Putamen (tissue), 1 donor: ENCODE results near the gene PUS10.
"Not testable (repeated sequence)": the region's sequence is repeated elsewhere in the genome, so short reads cannot be mapped to it uniquely, and the experiment has no call there.

Source experiments
- DNase-seq: peaks from one replicate; pipeline ENCODE4 v3.0.0-alpha.2; 2016; ENCODE audit warnings: low spot score

The PUS10 gene

GRCh38 chr2:60932954-60933353 is 85.1 kb downstream of the PUS10 start:
- no peak for DNase-seq

GRCh38 chr2:60932061-60932460 is 86.0 kb downstream of the PUS10 start:
- not testable (repeated sequence) for DNase-seq

- no peak for DNase-seq
Measured at GRCh38 chr2:60926741-60927552, 91.1 kb downstream of the PUS10 start.

- DNase-seq = no peak
Measured at GRCh38 chr2:60925994-60926740, 91.9 kb downstream of the PUS10 start.

GRCh38 chr2:60907329-60907728 is 110.7 kb downstream of the PUS10 start:
- no peak for DNase-seq

- no peak for DNase-seq
Measured at GRCh38 chr2:60906395-60906794, 111.7 kb downstream of the PUS10 start.

GRCh38 chr2:60905867-60906266 is 112.2 kb downstream of the PUS10 start:
- DNase-seq = not testable (repeated sequence)

GRCh38 chr2:60901296-60901695 is 116.8 kb downstream of the PUS10 start:
- not testable (repeated sequence) for DNase-seq

- no peak for DNase-seq
Measured at GRCh38 chr2:60899892-60900249, 118.2 kb downstream of the PUS10 start.

- no peak for DNase-seq
Measured at GRCh38 chr2:60899230-60899891, 118.7 kb downstream of the PUS10 start.

- no peak for DNase-seq
Measured at GRCh38 chr2:60898567-60898966, 119.5 kb downstream of the PUS10 start.
